ENCODE data around the gene BAK1. TPM values are rescaled to one million over a fixed set of nuclear protein-coding genes. Genes with fewer than 3 reads are reported as not detected.
A peak's percentile ranks its signal among the peaks of the same experiment; 100 is the strongest.

Gene BAK1
- total RNA-seq, 1 experiment from 2014 or later = 31.5 TPM

DNA sequence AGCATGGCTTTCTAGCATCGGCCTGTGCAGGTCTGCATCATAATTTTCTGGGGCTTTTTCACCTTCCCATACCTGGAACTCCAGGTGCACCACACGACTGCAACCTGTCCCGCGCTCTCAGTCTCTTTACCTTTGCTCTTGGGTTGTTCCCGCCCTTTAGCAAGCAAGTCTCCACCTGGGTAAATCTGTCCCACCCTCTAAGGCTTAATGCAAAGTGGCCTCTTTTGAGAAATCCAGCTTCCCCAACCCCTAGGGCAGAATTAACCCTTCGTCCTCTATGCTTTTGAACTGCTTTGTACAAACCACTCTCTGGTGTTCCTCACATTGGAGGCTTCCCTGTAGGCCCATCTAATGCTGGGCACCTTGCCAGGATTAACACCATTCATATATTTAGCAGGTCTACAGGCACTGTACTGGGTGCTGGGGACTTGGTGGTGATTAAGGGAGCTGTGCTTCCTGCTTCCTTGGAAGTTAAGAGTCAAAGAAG lies 43.9 kb upstream of the BAK1 start:
- no peaks in the 10 kb centered on the region for H3K27me3 ChIP-seq (ENCODE audit: control insufficient read depth, insufficient read depth, low read length)
- intact Hi-C loops (cut with micrococcal nuclease; ENCODE audit: unreplicated experiment) (loop anchor here (5.0 kb wide), 1 partner anchor 37 kb away; no protein-coding TSS in a partner anchor), in situ Hi-C loops (cut with HindIII; ENCODE audit: low pct_unique_long_range_greater_than_20kb, low sequenced_read_pairs) (no loop called here)
- ChIA-PET CTCF (no interaction called here), POLR2A (no interaction called here)
- H3K9me3 ChIP-seq (ENCODE audit: control insufficient read depth, insufficient read depth, low read depth, low read length) = no peaks in the 10 kb centered on the region
- peak overlapping the region in 1 of 2 experiments; percentile 7; a peak in 1 of 4 replicates for H3K4me3 ChIP-seq (ENCODE audit: low read depth in 2 of 2, low read length in 2 of 2)
- peaks cover 30% of the 10 kb centered on the region for H3K4me1 ChIP-seq (ENCODE audit: control insufficient read depth, insufficient read depth, low read length)
- H3K36me3 ChIP-seq (ENCODE audit: control insufficient read depth, insufficient read depth, low read length) = no peaks in the 10 kb centered on the region; the same call in 1 of the 2 replicates
- no peak for ATAC-seq
- TF ChIP-seq SIN3A (IDR thresholded peaks at IDR 0.05; ENCODE audit: borderline replicate concordance, insufficient read depth, low read depth, low read length) = no peak
- no peak for TF ChIP-seq POLR2AphosphoS5 (IDR thresholded peaks at IDR 0.05; ENCODE audit: low read depth, low read length)
- no peak for TF ChIP-seq TCF7L2 (IDR thresholded peaks at IDR 0.05; ENCODE audit: low read depth, low read length)
- TF ChIP-seq, protein P1, sequence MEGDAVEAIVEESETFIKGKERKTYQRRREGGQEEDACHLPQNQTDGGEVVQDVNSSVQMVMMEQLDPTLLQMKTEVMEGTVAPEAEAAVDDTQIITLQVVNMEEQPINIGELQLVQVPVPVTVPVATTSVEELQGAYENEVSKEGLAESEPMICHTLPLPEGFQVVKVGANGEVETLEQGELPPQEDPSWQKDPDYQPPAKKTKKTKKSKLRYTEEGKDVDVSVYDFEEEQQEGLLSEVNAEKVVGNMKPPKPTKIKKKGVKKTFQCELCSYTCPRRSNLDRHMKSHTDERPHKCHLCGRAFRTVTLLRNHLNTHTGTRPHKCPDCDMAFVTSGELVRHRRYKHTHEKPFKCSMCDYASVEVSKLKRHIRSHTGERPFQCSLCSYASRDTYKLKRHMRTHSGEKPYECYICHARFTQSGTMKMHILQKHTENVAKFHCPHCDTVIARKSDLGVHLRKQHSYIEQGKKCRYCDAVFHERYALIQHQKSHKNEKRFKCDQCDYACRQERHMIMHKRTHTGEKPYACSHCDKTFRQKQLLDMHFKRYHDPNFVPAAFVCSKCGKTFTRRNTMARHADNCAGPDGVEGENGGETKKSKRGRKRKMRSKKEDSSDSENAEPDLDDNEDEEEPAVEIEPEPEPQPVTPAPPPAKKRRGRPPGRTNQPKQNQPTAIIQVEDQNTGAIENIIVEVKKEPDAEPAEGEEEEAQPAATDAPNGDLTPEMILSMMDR (IDR thresholded peaks at IDR 0.05) = no peak
- TF ChIP-seq, protein P2, sequence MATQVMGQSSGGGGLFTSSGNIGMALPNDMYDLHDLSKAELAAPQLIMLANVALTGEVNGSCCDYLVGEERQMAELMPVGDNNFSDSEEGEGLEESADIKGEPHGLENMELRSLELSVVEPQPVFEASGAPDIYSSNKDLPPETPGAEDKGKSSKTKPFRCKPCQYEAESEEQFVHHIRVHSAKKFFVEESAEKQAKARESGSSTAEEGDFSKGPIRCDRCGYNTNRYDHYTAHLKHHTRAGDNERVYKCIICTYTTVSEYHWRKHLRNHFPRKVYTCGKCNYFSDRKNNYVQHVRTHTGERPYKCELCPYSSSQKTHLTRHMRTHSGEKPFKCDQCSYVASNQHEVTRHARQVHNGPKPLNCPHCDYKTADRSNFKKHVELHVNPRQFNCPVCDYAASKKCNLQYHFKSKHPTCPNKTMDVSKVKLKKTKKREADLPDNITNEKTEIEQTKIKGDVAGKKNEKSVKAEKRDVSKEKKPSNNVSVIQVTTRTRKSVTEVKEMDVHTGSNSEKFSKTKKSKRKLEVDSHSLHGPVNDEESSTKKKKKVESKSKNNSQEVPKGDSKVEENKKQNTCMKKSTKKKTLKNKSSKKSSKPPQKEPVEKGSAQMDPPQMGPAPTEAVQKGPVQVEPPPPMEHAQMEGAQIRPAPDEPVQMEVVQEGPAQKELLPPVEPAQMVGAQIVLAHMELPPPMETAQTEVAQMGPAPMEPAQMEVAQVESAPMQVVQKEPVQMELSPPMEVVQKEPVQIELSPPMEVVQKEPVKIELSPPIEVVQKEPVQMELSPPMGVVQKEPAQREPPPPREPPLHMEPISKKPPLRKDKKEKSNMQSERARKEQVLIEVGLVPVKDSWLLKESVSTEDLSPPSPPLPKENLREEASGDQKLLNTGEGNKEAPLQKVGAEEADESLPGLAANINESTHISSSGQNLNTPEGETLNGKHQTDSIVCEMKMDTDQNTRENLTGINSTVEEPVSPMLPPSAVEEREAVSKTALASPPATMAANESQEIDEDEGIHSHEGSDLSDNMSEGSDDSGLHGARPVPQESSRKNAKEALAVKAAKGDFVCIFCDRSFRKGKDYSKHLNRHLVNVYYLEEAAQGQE (IDR thresholded peaks at IDR 0.05; ENCODE audit: insufficient read depth in 1 of 2, low read depth in 2 of 2, low read length in 1 of 2) = no peak
- no peak overlapping the region for H3K27ac ChIP-seq (ENCODE audit: low read length)
- BruUV-seq (replicated peaks) = no TSS peak
- no peak for DNase-seq (ENCODE audit: low read depth, low spot score)

DNA sequence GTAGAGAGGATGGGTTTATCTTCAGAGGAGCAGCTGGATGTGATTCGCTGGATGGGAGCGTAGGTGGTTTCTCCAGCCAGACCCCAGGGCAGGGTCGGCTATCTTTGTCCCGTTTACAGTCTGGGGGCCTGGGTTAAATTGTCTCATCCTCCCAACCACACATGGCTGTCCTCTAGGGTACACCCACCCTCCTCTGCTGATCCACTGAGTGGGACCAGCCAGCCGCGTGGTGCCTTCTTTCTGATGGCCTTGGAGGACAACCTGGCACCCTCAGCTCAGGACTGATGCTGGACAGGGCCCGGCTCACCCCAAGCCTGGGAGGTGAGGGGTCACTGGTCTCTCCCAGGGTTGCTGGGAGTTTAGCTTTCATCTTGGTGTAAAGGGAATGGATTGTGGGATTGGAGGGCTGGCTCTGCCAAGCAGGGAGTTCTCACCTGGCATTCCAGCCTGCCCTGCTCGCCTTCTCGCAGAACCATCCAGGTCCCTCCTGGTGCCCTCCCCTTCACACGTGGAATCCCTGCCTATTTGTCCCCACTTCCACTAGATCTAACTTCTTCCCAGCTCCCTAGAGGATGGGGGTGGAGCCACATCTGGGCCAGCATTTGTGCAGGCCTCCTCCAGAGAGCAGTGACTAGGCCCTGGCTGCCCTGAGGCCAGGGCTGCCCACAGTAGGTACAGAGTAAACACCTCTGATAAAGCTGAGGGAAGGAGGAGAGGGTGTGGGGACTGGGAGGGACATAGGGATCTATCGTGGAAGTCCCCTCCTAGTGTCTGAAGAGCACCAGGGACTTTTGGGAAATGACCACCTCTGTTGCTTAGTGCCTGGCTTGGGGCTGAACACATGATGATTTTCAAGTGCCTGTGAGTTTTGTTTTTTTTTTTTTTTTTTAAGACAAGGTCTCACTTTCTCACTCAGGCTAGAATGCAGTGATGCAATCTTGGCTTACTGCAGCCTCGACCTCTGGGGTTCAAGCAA lies 42.7 kb upstream of the BAK1 start:
- ChIA-PET POLR2A (interaction anchor here (0.7 kb wide), 1 partner anchor 24 kb away, joined by 13 read pairs; no protein-coding TSS in a partner anchor), CTCF (interaction anchor here (0.5 to 0.6 kb wide), 2 partner anchors 33 to 455 kb away, joined by 3 read pairs; no protein-coding TSS in a partner anchor)
- Histone ChIP-seq H3K36me3 (ENCODE audit: control insufficient read depth, insufficient read depth, low read length) (no peaks in the 10 kb centered on the region; the same call in 1 of the 2 replicates), H3K27me3 (ENCODE audit: control insufficient read depth, insufficient read depth, low read length) (no peaks in the 10 kb centered on the region), H3K4me1 (ENCODE audit: control insufficient read depth, insufficient read depth, low read length) (peaks cover 32% of the 10 kb centered on the region), H3K4me3 (ENCODE audit: low read depth in 2 of 2, low read length in 2 of 2) (peak overlapping the region; percentile 82 to 87), H3K9me3 (ENCODE audit: control insufficient read depth, insufficient read depth, low read depth, low read length) (no peaks in the 10 kb centered on the region), H3K27ac (ENCODE audit: low read length) (peak overlapping the region; percentile 87)
- in situ Hi-C loops (cut with HindIII; ENCODE audit: low pct_unique_long_range_greater_than_20kb, low sequenced_read_pairs) = no loop called here
- BruUV-seq (replicated peaks) = no TSS peak
- intact Hi-C loops (cut with micrococcal nuclease; ENCODE audit: unreplicated experiment) = loop anchor here (5.0 kb wide), 1 partner anchor 35 kb away; no protein-coding TSS in a partner anchor
- DNase-seq (ENCODE audit: low read depth, low spot score) (no peak), ATAC-seq (peak; percentile 51)
- TF ChIP-seq, protein P1 (IDR thresholded peaks at IDR 0.05) = no peak
- TF ChIP-seq, protein P2 (IDR thresholded peaks at IDR 0.05; ENCODE audit: insufficient read depth in 1 of 2, low read depth in 2 of 2, low read length in 1 of 2) = 0 out of 4 replicates have a peak, but pooled peaks of 1 of the 2 experiments have one; percentile 51
- TF ChIP-seq TCF7L2 (IDR thresholded peaks at IDR 0.05; ENCODE audit: low read depth, low read length) = no peak
